NCI-H1930 (cell line): Measurements from ENCODE around the gene CACNA2D4.

Experiments
- DNase-seq, 2 experiments: peaks; one replicate each; lab custom pipeline; 2025; lab: John Stamatoyannopoulos, UW

CACNA2D4 gene

DNA sequence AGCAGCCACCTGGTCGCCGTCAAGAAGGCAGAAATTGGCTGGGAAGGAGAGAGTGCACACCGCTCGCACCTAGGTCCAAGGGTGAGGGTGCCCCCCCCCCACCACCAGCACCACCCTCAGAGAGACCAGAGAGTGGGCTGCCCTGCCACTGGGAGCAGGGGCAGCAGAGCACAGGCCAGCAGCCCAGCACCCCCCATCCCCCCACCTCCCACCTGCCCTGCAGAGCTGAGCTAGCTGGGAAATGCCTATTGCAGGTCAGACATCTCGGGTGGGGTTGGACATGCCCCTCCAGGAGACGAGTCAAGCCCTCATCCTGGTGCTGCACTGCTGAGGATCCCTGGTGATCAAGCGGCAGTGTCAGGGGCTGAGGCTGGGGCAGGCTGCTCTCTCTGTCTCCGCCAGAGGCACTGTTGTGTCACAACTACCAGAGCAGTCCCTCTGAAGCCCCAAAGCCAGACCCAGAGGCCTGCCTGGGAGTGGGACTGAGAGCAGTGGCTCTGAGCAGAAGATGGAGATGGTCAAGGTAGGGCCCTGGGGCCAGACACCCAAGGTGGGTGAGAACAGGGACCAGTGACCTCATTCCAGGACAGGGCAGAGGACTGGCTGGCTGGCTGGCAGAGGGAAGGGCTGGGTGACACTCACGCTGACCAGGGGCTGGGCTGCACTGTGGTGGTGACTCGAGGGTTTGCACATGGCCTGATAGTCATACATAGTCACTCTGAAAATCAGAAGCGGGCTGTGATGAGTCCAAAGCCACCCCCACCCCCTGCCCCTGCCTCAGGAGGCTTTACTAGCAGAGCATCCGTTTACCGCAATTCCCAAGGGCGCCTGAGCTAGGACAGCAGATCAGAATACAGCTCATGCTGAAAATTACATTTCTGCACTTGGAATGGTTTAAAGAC, 117.8 kb downstream of the CACNA2D4 start:
- no peak for DNase-seq

DNA sequence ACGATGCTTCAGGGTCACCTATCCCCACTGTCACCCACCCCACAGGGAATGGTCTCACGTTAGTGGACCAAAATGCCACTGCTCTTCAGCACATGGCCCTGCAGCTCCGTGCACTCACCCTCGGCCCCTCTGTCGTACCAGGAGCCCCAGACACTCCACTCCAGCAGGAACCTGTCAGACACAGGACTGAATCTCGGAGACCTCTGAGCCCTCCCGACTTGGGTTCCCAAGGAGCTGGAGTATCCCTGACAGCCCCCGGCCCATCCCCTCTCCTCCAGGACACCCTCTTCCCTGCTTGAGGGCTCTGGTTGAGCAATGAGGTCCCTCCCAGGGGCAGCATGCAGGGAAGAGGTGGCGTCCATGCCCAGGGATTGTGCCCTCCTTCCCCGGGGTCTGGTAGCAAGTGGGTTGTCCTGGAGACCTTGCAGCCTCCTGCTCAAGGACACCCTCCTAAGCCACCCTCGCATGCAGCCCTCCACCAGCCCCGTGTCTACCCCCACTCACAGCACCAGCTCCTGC, 118.5 kb downstream of the CACNA2D4 start:
- no peak for DNase-seq

GRCh38 chr12:1799051-1799881, 119.2 kb downstream of the CACNA2D4 start:
- DNase-seq: no peak

DNA sequence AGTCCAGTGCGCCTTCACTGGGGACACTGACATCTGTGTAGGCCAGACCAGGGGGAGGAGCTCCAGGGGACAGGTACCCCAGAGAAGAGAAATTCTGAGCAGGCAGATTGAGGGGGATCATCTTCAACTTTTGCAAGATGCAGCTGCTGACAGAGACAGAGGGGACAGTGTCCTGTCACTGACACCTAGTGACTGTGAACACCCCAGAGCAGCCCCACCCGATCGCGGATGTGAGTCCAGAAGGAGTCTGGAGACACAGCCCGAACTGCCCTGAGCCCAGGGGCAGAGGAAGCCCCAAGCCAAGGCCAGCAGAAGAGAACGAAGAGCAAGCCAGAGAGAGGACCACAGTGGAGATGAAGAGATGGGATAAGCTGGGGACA, 119.8 kb downstream of the CACNA2D4 start:
- no peak for DNase-seq

GRCh38 chr12:1797991-1798640, 120.3 kb downstream of the CACNA2D4 start:
- no peak for DNase-seq

- DNase-seq: no peak
These were observed 121.2 kb downstream of the CACNA2D4 start for GRCh38 chr12:1797011-1797901.

GRCh38 chr12:1796515-1797010, 121.9 kb downstream of the CACNA2D4 start:
- no peak for DNase-seq

DNA sequence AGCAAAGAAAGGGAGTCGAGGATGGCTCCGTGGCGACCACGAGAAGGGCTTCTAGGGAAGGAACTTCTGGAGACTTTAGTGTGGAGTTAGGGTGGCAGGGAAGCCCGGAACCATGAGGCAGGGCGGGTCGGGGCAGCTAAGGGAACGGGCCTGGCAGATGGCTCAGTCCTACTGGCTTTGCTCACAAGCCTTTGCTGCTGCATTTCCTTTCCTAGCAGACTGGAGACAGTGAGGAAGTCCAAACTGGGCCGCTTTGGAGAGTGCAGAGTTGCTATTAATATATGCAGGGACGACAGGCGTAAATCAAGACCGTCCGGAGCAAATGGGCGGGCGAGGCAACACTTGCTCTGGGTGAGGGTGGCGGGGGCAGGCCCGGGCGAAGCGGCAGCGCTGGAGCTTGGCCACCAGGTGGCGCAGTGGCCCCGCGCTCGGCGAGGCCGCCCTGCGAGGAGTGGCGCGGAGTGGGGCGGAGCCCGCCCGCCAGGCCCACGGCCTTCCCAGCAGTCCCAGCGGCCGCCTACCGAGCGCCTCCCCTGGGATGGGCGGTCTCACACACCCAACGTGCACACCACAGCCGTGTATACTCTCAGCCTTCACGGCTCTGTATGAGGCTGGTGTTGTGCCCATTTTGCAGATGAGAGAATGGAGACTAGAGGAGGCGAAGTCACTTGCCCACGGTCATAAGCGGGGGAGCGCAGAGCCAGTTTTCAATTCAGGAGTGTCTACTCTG, 122.5 kb downstream of the CACNA2D4 start:
- peak; percentile 33 to 70 for DNase-seq

- no peak for DNase-seq
These were observed 123.1 kb downstream of the CACNA2D4 start for GRCh38 chr12:1795221-1795784.

GRCh38 chr12:1794440-1795090, 123.9 kb downstream of the CACNA2D4 start:
- DNase-seq: no peak

- DNase-seq: no peak
These were observed 124.8 kb downstream of the CACNA2D4 start for GRCh38 chr12:1793426-1794210.

- DNase-seq: no peak
These were observed 126.0 kb downstream of the CACNA2D4 start for GRCh38 chr12:1792406-1792805.

- DNase-seq: peak; percentile 37 to 65
These were observed 127.2 kb downstream of the CACNA2D4 start for GRCh38 chr12:1791104-1791841.

DNA sequence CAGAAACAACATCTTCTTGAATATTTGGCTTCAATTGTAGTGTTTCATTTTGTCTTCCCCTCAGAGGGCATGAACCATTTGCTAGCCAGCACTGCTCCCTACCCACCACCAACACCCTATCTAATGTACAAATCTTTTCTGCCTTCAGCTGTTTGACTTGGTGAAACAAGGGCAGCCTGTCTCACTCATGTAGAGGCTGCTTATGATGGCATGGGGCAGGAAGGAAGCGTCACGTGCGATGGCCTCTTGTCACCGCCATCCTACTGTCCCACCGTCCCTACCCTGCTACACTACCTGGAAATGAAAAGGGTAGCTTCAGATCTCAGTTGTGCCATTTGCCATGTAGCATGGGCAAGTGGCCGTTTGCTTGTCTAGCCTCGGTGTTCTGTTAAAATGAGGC, 128.0 kb downstream of the CACNA2D4 start:
- no peak for DNase-seq

DNA sequence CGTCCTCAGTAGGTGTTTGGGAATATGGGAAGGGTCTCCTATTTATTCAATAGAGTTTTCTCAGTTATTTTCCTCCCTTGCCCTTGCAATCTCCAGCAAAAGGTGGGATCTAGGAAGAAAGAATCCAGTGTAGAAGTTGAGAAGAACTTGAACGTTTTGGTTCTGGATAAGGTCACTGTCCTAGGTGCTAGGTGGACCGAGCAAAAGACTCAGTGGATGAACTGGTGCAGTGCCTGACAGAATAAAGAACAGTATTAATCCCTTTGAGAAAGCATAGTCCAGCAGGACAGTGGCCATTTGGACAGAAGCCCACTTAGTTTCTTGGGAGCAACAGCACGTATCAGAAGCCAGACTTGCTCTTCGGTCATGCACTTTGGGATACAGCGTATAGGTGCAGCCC, 130.7 kb downstream of the CACNA2D4 start:
- DNase-seq: no peak

GRCh38 chr12:1782215-1782614, 136.2 kb downstream of the CACNA2D4 start:
- DNase-seq: no peak

DNA sequence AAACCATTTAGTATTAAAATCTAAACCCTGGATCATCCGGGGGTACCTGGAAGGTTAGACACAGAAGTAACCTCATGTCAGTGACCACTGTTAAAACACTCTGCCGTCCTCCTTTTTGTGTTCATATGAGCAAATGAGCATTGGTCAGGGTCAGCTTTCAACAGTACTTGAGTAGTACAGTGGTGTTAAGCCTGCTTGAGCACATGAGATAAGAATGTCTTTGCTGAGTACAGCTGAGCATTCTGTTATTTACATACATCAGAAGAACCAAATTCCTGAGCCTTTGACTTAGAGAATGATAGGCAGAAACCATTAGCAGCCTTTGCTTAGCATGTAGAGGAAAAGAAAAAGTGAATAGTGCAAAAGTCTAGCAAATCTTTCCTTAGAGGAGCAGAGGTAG, 136.7 kb downstream of the CACNA2D4 start:
- no peak for DNase-seq

DNA sequence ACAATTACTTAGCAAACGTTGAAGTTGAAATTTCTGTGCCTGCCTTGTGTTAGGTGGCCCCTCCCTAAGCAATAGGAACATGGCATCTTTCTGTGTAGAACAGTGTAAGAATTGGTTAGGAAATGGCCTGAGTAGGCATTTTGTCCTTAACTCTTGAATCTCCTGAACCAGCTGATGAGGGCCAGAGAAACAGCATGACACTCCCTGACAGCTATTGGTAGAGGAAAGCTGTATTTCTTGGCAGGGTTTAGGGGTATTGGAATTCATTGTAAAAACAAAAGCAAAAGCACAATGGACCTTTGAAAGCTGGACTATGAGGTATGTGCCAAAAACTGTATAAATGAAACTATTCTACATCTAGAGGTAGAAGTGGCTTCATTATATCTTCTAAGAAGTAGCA, 138.7 kb downstream of the CACNA2D4 start:
- no peak for DNase-seq
